HG03442 (cell line): ENCODE data around the gene TMEM14A.
"Not testable (repeated sequence)": the region's sequence is repeated elsewhere in the genome, so short reads cannot be mapped to it uniquely, and the experiment has no call there.

Experiments used
- ATAC-seq: cut with Tn5 transposase; IDR thresholded peaks from one replicate; pipeline ENCODE4 v1.9.1; 2021; ENCODE audit warnings: mild to moderate bottlenecking, moderate library complexity; ENCODE audit not compliant: unreplicated experiment

TMEM14A gene

DNA sequence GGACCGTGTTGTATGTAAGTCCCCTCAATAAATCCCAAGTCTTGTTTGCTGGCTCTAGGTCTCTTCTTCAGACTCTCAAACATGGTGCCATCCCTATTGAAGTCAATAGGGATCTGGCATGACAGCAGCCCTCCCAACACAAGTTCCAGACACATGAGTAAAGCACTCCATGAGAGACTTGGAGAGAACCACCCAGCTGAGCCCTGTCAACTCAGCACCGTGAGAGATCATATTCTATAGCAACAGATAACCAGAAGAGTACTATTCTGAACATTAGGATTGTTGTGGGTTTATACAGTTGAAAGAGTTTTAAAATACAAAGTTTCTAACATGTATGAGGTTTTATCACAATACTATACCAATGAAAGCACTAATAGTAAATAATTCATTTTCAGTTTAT, 23.5 kb downstream of the TMEM14A start:
- ATAC-seq = no peak

DNA sequence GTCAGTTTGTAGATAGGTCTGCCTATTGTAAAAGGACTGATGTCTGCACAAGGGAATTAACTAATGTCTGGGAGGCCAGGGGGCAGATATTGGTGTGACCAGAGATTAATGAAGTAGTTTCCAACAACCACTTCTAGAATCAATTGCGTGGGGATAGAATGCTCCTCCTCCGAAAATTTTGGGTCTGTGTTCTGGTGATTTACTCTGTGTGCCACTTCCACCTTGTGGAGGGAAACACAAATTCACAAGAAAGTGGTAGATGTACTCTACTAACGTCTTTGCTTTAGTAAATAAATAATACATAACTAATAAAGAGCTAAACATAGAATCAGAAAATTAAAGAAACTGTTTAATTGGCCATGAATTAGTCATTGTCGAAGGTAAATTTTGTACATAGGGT, 25.5 kb downstream of the TMEM14A start:
- no peak for ATAC-seq

DNA sequence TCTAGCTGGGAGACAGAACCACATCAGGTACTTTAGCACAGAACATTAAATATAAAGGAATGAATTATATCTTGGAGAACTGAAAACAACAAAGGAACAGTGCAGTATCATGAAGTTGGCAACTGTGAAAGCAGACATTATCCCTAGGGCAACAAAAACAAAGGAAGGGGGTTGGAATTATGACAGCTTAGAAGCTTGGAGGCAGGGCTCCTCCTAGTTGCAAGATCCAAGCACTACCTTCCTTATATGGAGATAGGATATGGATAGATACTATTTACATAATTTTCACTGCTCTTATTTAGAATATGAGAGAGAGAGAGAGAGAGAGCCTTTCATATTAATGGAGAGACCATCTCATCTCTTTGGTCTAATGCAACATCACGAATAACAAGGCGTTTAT, 27.0 kb downstream of the TMEM14A start:
- no peak for ATAC-seq

DNA sequence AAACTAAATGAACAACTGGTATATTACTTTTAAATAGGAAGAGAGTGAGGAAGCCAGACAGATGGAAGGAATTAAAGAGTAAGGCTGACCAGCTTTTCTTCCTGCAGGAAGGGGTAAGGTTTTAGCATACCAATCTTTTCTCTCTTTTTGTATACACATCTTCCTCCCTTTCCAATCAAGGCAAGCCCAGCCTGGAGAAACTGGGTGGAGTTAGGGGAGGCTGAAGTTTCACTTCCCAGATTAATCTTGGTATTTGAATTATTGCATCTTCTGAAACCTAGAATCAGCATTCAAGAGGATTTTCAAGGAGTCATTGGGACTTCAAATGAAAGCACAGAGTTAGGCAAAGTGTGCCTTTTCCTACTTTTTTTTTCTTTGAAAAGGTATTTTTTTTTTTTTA, 33.1 kb downstream of the TMEM14A start:
- no peak for ATAC-seq

DNA sequence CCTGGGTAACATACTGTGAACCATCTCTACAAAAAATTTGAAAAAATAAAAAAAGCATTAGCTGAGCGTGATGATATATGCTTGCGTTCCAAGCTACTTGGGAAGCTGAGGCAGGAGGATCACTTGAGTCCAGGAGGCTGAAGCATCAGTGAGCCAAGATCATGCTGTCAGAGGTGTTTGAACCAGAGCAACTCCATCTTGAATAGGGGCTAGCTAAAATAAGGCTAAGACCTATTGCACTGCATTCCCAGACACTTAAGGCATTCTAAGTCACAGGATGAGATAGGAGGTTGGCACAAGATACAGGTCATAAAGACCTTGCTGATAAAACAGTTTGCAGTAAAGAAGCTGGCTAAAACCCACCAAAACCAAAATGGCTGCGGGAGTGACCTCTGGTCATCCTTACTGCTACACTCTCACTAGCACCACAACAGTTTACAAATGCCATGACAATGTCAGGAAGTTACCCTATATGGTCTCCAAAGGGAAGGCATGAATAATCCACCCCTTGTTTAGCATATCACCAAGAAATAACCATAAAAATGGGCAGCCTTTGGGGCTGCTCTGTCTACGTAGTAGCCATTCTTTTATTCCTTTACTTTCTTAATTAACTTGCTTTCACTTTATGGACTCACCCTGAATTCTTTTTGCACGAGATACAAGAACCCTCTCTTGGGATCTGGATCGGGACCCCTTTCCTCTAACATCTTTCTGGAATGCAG, 34.0 kb downstream of the TMEM14A start:
- not testable (repeated sequence) for ATAC-seq

DNA sequence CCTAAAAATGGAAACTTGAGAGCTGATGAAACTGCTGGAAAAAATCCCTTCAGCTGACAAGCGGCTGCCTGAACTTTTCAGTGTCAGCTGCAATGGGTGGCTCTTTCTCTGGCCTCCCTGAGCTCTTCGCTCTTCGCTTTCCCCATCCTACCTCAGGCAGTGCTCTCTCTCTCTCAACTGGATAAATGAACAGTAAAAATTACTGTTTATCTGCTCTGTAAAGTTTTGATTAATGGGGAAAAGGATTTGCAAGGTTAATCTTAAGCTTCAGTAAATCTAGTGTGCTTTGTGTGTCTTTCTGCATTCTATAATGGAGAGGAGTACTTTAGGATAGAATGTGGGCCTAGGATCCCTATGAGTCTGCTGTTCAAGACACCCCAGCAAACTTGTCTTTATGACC, 35.1 kb downstream of the TMEM14A start:
- ATAC-seq = no peak

DNA sequence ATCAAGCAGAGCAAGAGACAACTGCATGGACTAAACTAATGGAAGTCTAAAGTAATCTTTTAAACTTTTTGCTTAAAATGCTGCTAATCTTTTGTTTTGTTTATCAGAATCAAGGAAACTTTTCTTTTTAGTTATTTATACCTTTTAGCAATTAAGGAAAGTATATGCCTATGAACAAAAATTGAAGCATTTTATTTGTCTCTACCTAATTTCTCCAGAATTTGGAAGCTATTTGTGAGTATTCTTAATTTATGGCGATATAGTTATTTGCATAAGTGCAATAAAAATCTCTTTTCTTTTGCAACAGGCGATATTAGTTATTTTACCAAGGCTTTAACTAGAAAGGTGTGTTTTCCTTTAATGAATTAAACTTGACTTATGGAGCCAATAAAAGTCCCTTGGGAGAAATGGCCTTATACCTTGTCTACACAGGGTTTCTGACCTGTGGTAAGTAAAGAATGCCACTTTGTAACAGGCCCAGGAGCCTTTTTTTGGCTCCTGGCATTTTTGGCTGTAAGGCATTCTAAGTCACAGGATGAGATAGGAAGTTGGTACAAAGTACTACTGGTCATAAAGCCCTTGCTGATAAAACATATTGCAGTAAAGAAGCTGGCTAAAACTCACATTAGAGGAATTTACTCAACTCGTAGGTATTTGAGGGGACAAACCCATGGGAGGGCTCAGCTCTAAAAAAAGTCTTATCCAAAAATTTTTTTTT, 37.2 kb downstream of the TMEM14A start:
- no peak for ATAC-seq

DNA sequence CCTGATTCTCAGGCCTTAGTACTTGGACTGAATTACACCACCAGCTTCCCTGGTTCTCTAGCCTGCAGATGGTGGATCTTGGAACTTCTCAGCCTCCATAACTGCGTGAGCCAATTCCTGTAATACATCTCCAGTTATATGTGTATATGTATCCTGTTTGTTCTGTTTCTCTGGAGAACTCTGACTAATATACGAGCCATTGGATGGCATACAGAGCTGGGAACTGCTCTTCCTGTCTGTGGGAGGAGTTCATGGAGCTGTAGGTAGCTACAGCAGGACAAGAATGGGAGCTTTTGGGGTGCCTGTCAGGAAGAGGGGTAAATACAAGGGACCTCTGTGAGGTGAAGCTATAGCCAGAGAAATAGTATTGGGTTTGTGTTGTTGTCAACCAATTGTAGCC, 41.2 kb downstream of the TMEM14A start:
- no peak for ATAC-seq

DNA sequence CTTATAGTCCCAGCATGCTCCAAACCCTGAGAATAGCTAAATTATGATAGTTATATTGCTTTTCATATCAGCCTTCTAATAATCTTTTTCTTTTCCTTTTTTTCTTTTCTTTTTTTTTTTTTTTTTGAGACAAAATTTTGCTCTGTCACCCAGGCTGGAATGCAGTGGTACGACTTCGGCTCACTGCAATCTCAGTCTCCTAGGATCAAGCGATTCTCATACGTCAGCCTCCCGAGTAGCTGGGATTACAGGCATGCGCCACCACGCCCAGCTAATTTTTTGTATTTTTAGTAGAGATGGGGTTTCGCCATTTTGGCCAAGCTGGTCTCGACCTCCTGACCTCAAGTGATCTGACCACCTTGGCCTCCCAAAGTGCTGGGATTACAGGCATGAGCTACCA, 43.8 kb downstream of the TMEM14A start:
- ATAC-seq = not testable (repeated sequence)

DNA sequence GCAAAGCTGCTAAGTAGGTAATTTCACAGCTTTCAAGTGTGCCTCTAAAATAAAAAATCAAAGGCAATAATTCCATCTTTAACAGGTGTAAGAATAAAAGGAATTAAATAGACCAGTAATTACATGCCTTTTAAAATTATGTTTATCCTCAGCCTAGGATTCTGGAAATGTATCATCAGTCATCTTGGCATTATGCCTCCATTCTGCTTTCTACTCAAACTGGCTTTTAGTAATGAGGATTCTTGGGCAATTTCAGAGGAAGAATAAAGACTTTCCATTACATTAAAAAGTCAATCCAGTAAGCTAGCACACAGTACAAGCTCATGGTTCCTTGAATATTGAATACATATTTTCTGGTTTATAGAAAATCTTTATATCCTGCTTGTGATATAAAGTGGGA, 47.6 kb downstream of the TMEM14A start:
- no peak for ATAC-seq

DNA sequence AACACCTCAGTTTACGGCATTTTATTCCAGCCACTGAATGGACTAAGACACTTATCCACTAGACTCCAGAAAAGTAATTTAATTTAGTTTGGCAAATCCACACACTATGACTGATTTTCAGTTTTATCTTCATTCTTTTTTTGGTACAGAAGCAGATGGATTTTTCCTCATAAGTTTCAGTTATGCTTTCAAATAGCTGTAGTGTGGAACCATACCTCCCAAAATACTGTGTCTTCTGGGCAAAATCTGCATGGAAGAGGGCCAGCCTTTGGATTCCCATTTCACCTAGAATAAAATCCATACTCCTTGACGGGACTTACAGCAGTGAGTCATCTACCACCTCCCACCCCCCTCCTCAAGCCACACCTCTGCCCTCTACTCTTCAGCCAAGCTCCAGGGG, 49.4 kb downstream of the TMEM14A start:
- ATAC-seq = no peak

DNA sequence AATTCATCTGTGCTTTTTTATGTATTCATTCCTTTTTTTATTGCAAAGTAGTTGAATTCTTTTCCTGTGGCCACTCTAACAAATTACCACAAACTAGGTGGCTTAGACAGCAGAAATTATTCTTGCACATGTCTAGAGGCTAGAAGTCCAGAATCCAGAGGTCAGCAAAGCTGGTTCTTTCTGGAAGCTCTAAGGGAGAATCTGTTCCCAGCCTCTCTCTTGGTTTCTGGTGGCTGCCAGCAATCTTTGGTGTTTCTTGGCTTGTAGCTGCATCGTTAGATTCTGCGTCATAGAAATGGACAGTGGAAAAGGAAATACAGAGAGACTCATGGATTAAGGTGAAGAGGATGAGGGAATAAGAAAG, 53.1 kb downstream of the TMEM14A start:
- no peak for ATAC-seq

DNA sequence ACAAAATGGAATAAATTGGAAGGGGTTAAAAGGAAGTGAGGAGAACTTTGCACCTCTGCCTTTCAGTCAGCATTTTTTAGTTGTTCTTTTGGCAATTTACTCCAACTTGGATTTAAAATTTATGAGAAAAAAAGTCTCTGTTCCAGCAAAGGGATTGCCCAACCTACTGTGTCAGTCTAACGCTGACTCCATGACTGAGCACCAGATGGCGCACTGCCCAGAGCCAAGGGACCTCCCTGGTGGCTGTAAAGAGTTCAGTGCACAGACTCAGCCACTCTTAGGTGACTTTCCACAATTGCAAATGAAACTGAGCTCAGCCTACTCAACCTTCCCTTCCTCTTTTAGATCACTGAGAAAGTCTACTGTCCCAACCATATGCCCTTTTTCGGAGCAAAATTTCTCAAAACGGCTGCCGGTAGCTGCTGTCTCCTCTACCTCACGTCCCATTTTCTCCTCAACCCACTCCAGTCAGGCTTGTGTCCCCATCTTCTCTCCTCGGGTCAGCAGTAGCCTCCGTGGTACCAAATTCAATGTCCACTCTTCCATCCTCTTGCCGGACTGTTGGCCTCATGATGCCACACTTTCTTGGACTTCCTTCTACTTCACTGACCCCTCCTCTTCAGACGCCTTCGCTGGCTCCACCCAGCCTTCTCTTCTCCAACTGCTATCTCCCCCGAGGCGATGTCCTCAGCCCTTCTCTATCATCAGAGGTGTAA, 53.7 kb downstream of the TMEM14A start:
- peak; percentile 100 for ATAC-seq

DNA sequence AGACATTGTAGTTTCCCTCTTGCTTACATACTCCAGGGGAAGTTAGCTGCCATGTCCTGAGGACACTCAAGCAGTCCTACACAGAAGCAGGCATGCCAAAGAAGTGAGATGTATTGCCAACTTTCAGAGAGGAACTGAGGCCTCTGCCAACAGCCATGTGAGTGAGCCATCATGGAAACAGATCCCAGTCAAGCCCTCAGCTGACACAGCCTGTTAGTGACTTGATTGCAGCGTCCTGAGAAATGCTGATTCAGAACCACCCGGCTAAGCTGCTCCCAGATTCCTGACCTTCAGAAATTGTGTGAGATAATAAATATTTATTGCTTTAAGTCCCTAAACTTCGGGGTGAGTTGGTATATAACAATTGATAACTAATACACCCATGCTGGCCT, 54.2 kb downstream of the TMEM14A start:
- ATAC-seq = no peak

DNA sequence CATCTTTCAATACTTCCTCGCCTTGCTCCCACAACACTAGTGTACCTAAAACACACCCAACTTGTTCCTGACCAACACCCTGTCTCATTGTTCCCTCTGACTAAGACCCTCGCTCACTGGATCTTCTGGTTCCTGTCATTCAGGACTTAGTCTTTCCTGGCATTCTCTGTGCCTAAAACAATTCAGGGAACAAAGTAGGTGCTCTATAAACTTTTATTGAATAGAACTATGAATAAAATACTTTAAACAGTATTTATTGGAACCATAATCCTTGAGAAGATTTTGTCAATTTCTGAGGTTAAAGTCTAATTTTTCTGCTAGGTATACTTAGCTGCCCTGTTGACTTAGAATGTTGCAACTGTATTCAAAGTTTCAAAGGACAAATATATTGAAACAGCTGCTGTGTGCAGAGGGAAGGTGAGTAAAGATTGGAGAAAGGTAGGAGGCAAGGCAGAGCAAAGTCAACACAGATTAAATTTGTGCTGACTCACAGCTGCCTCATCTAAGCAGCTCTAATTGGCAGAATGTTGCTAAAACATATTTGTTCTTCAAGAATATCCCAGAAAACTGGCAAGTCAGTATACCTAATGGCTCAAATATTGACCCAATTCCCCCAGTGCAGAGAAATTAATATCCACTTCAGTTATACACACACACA, 54.8 kb downstream of the TMEM14A start:
- no peak for ATAC-seq

DNA sequence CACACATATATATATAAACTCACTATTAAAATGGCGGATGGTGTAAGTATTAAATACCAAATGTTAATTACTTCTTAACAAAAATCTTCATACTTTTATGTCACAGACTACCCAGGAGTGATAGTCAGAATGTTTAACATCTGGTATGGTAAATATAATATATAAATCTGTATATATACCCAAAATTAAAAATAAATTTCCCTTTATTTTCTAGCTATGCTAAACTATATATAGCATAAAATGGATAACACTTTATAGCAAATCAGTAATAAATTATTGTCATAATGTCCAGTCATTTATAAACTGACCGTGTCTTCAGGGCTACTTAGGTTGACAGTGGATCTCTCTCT, 55.3 kb downstream of the TMEM14A start:
- ATAC-seq = no peak

DNA sequence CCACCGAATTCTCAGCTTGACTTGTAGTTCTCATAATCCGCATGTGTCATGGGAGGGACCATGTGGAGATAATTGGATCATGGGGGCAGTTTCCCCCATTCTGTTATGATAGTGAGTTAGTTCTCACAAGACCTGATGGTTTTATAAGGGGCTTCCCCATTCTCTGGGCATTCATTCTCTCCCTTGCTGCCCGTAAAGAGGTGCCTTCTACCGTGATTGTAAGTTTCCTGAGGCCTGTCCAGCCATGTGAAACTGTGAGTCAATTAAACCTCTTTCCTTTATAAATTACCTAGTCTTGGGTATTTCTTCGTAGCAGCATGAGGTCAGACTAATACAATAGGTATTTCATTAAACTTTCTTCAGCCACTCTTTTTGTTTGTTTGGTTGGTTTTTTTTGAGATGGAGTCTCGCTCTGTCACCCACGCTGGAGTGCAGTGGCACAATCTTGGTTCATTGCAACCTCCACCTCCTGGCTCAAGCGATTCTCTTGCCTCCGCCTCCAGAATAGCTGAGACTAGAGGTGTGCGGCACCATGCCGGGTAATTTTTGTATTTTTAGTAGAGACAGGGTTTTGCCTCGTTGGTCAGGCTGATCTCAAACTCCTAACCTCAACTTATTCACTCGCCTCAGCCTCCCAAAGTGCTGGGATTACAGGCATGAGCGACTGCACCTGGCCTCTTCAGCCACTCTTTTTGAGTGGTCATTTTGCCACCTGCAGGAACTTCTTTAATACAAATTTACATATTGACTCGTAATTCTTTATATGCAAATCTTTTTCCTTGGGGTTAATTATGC, 56.0 kb downstream of the TMEM14A start:
- ATAC-seq = no peak

DNA sequence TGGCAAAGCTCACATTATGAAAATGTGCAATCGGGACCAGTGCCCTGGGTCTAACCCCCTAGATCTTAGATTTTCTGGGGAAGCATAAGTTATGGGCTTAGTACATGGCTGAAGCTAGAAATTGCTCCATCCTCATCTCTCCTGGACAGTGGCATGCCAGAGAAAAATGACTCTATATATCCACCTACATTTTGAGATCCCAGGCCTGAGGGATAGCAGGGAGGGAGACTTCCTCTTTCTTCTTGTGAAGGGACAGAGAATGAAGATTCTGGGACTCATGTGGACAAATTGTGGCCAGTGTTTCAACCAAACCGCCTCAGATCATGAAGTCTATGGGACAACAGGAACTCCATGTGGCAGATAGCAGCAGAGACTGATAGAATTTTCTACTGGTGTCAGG, 57.0 kb downstream of the TMEM14A start:
- no peak for ATAC-seq

DNA sequence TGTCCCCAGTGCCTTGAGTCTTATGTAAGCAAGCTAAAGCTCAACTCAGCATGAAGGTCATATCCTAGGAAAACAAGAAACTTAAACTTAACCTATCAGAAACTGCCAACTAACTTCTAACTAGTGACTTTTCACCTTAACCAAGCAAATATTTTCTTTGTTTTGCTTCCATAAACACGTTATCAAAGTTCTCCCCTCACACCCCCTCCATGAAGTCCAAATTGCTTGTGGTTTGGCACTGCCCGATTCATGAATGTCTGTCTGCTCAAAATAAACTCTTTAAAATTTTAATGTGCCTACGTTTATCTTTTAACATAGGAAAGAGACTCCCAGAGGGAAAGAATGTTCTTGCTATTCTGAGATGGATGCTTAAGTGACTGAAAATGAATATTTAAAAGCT, 57.5 kb downstream of the TMEM14A start:
- no peak for ATAC-seq

DNA sequence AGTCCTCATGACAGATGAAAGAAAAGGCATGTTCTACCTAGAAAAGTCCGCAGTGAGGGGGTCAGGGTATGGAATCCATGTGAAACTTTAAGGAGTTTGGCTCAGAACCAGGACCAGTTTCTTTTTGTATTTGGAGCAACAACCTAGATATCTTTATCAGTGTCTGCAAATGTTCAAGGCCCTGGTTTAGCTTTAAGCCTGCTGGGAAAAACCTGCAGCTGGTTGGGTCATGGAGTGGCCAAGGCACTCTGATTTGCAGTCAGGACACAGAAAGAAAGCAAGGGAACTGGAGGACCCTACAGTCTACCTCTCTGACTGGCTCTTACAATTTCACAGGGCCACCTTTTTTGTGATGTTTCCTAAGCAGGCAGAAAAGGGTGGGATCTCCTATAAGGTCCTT, 58.7 kb downstream of the TMEM14A start:
- ATAC-seq = no peak

DNA sequence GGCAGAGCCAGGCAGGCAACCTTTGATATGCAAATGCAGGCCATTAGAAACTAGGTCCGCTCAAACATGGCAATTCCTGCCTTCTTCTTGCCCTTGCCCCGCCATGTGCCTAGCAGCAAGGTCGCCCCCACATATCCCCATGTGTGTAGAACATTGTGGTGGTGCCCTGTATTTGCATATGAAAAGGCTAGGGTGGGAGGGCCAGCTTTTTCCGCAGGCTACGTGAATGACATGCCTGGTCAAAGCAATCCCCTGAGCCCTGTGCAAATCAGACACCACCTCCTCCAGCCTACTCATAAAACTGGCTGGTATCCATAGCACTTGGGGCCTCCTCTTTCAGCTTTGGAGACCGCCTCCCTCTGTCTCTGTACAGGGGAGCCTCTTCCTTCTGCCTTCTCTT, 60.8 kb downstream of the TMEM14A start:
- ATAC-seq = no peak
